ENCODE results near the gene KLHL40. TPM values are rescaled to one million over a fixed set of nuclear protein-coding genes. Genes with fewer than 3 reads are reported as not detected.

The KLHL40 gene
- total and polyA plus RNA-seq, 2 donors (not counting 3 experiments of a cell fraction or from before 2014, with no cell fraction given): not detected

- no peaks in the 10 kb centered on the region for H3K79me2 ChIP-seq (ENCODE audit: control insufficient read depth, insufficient read depth, low read length)
- DNase-seq (ENCODE audit: low read depth, low spot score) (no peak), FAIRE-seq (no peak)
- H3K9ac ChIP-seq (replicated peaks; ENCODE audit: extremely low read depth, insufficient read depth, low read length): no peak overlapping the region
- no peak overlapping the region for H3K4me3 ChIP-seq (replicated peaks in 1 of 3; ENCODE audit: insufficient read depth in 1 of 3, low read depth in 1 of 3, low read length in 3 of 3)
- intact Hi-C loops (cut with micrococcal nuclease) (no loop called here), dilution Hi-C loops (cut with MboI; ENCODE audit: extremely low pct_ligation_motif_present, low sequenced_read_pairs) (no loop called here)
- TF ChIP-seq MAX (IDR thresholded peaks at IDR 0.05; ENCODE audit: insufficient read depth, insufficient read length) (no peak), JUN (IDR thresholded peaks at IDR 0.05; ENCODE audit: borderline replicate concordance, insufficient read depth, insufficient read length, low read depth) (no peak)
- H3K9me1 ChIP-seq (replicated peaks; ENCODE audit: control insufficient read depth, extremely low read depth, insufficient read depth, low read length): no peaks in the 10 kb centered on the region
- BruUV-seq (replicated peaks): no TSS peak
- no peaks in the 10 kb centered on the region for H3K27me3 ChIP-seq (ENCODE audit: control insufficient read depth in 2 of 2, insufficient read depth in 2 of 2, low read length in 2 of 2)
- no peaks in the 10 kb centered on the region for H4K20me1 ChIP-seq (replicated peaks; ENCODE audit: control insufficient read depth, extremely low read depth, insufficient read depth, low read length)
- H3K4me2 ChIP-seq (ENCODE audit: insufficient read depth, low read length): no peak overlapping the region
- no peaks in the 10 kb centered on the region for H3K4me1 ChIP-seq (ENCODE audit: control insufficient read depth, extremely low read depth, insufficient read depth, low read length)
- H3K27ac ChIP-seq (ENCODE audit: insufficient read depth, low read depth, low read length): no peak overlapping the region
- H3K9me3 ChIP-seq (replicated peaks; ENCODE audit: control insufficient read depth, insufficient read depth, low read length): no peaks in the 10 kb centered on the region
- CTCF ChIA-PET: no interaction called here
- H2AFZ ChIP-seq (ENCODE audit: low read depth, low read length): no peak overlapping the region
- no peaks in the 10 kb centered on the region for H3K36me3 ChIP-seq (ENCODE audit: control insufficient read depth in 2 of 2, extremely low read depth in 1 of 2, insufficient read depth in 2 of 2, low read length in 2 of 2)
- POLR2A ChIA-PET: no interaction called here
Observed at GRCh38 chr3:42698216-42698910, 13.0 kb downstream of the KLHL40 start.

- DNase-seq (ENCODE audit: low read depth, low spot score) (no peak), FAIRE-seq (no peak)
- Histone ChIP-seq H3K9ac (replicated peaks; ENCODE audit: extremely low read depth, insufficient read depth, low read length) (no peak overlapping the region), H3K27ac (ENCODE audit: insufficient read depth, low read depth, low read length) (no peak overlapping the region), H3K4me3 (replicated peaks in 1 of 3; ENCODE audit: insufficient read depth in 1 of 3, low read depth in 1 of 3, low read length in 3 of 3) (no peak overlapping the region), H3K79me2 (ENCODE audit: control insufficient read depth, insufficient read depth, low read length) (no peaks in the 10 kb centered on the region), H3K36me3 (ENCODE audit: control insufficient read depth in 2 of 2, extremely low read depth in 1 of 2, insufficient read depth in 2 of 2, low read length in 2 of 2) (no peaks in the 10 kb centered on the region), H4K20me1 (replicated peaks; ENCODE audit: control insufficient read depth, extremely low read depth, insufficient read depth, low read length) (no peaks in the 10 kb centered on the region), H2AFZ (ENCODE audit: low read depth, low read length) (no peak overlapping the region), H3K4me2 (ENCODE audit: insufficient read depth, low read length) (no peak overlapping the region), H3K4me1 (ENCODE audit: control insufficient read depth, extremely low read depth, insufficient read depth, low read length) (no peaks in the 10 kb centered on the region), H3K9me3 (replicated peaks; ENCODE audit: control insufficient read depth, insufficient read depth, low read length) (no peaks in the 10 kb centered on the region), H3K9me1 (replicated peaks; ENCODE audit: control insufficient read depth, extremely low read depth, insufficient read depth, low read length) (no peaks in the 10 kb centered on the region), H3K27me3 (ENCODE audit: control insufficient read depth in 2 of 2, insufficient read depth in 2 of 2, low read length in 2 of 2) (no peaks in the 10 kb centered on the region)
- BruUV-seq (replicated peaks): no TSS peak
- intact Hi-C loops (cut with micrococcal nuclease) (no loop called here), dilution Hi-C loops (cut with MboI; ENCODE audit: extremely low pct_ligation_motif_present, low sequenced_read_pairs) (no loop called here)
- ChIA-PET CTCF (no interaction called here), POLR2A (no interaction called here)
- TF ChIP-seq JUN (IDR thresholded peaks at IDR 0.05; ENCODE audit: borderline replicate concordance, insufficient read depth, insufficient read length, low read depth): no peak
- no peak for TF ChIP-seq MAX (IDR thresholded peaks at IDR 0.05; ENCODE audit: insufficient read depth, insufficient read length)
- no peak for TF ChIP-seq EZH2 (IDR thresholded peaks at IDR 0.05; ENCODE audit: borderline replicate concordance, low read depth, low read length, severe bottlenecking)
- no peak for TF ChIP-seq CTCF (IDR thresholded peaks at IDR 0.05; ENCODE audit: extremely low read depth in 1 of 2, insufficient read depth in 1 of 2, low read depth in 1 of 2, low read length in 2 of 2)
- no peak for TF ChIP-seq FOS (IDR thresholded peaks at IDR 0.05; ENCODE audit: borderline replicate concordance, insufficient read depth, low read length)
- no peak for TF ChIP-seq POLR2AphosphoS5 (IDR thresholded peaks at IDR 0.05; ENCODE audit: insufficient read depth, low read depth, low read length)
- no peak for TF ChIP-seq GATA2 (IDR thresholded peaks at IDR 0.05; ENCODE audit: insufficient read depth, insufficient read length, low read depth, low read length)
- no peak for TF ChIP-seq MYC (IDR thresholded peaks at IDR 0.05; ENCODE audit: low read depth, low read length)
- no peak for TF ChIP-seq POLR2A (IDR thresholded peaks at IDR 0.05; ENCODE audit: low read depth, low read length)
Observed at GRCh38 chr3:42698911-42699230, 13.5 kb downstream of the KLHL40 start.
